OCI-LY3 (cell line): ENCODE results near the gene SOHLH2.

Experiments used
- H2AFZ ChIP-seq: fragments of 200-600, 300-600 bp; shearing (Covaris generic); 2 replicates; pipeline ENCODE4 v1.6.0; 2014; ENCODE audit warnings: antibody characterized with exemption, low read depth, low read length
- H3K27ac ChIP-seq: fragments of 200-600, 300-600 bp; sonication (generic); 2 replicates; pipeline ENCODE4 v1.5.1; 2014; ENCODE audit warnings: mild to moderate bottlenecking, low read length, moderate library complexity, mixed read lengths
- H3K27me3 ChIP-seq: fragments of 200-600, 300-600 bp; sonication (generic); 2 replicates; pipeline ENCODE4 v1.6.1; 2014; ENCODE audit warnings: low read depth, low read length, mixed read lengths
- H3K36me3 ChIP-seq: fragments of 200-600, 300-600 bp; sonication (generic); replicated peaks from 2 replicates; pipeline ENCODE3; 2014; ENCODE audit warnings: low read depth, low read length, mixed read lengths
- H3K4me1 ChIP-seq: fragments of 300-600, 200-600 bp; sonication (generic); 2 replicates; pipeline ENCODE4 v1.6.1; 2014; ENCODE audit warnings: low read length, mixed read lengths
- H3K4me2 ChIP-seq: fragments of 200-600, 300-600 bp; sonication (generic); 2 replicates; pipeline ENCODE4 v1.6.1; 2014; ENCODE audit warnings: low read length, mixed read lengths
- H3K4me3 ChIP-seq: fragments of 300-600, 200-600 bp; sonication (generic); 2 replicates; pipeline ENCODE4 v1.5.1; 2014; ENCODE audit warnings: antibody characterized with exemption, mild to moderate bottlenecking, low read length, moderate library complexity
- H3K79me2 ChIP-seq: fragments of 300-600, 200-600 bp; shearing (Covaris generic); 2 replicates; pipeline ENCODE4 v1.6.1; 2014; ENCODE audit warnings: mild to moderate bottlenecking, low read length, mixed read lengths
- H3K9ac ChIP-seq: fragments of 300-600, 200-600 bp; shearing (Covaris generic); 2 replicates; pipeline ENCODE4 v1.6.0; 2014; ENCODE audit warnings: mild to moderate bottlenecking, low read length, moderate library complexity
- H3K9me3 ChIP-seq: fragments of 200-600, 300-600 bp; shearing (Covaris generic); 2 replicates; pipeline ENCODE4 v1.6.1; 2014; ENCODE audit warnings: low read length, mixed read lengths; ENCODE audit not compliant: insufficient read depth
- H4K20me1 ChIP-seq: fragments of 200-600, 300-600 bp; sonication (generic); 2 replicates; pipeline ENCODE4 v1.6.1; 2016; ENCODE audit warnings: low read length, mixed read lengths; ENCODE audit not compliant: insufficient read depth
- CTCF ChIP-seq: fragments of 200-600, 300-600 bp; sonication (generic); IDR thresholded peaks from 2 replicates; pipeline ENCODE4 v1.5.1; 2014; ENCODE audit warnings: antibody characterized with exemption, low read length, low read depth
- EZH2phosphoT487 ChIP-seq: fragments of 200-600 bp; shearing (Covaris generic); IDR thresholded peaks from 2 replicates; pipeline ENCODE4 v1.6.1; 2018; ENCODE audit warnings: antibody characterized with exemption, mixed run types, low read depth

The SOHLH2 gene

GRCh38 chr13:36157480-36157879 lies 56.9 kb downstream of the SOHLH2 start:
- Histone ChIP-seq H3K9ac (no peak overlapping the region), H2AFZ (no peak overlapping the region), H3K27ac (no peak overlapping the region)

DNA sequence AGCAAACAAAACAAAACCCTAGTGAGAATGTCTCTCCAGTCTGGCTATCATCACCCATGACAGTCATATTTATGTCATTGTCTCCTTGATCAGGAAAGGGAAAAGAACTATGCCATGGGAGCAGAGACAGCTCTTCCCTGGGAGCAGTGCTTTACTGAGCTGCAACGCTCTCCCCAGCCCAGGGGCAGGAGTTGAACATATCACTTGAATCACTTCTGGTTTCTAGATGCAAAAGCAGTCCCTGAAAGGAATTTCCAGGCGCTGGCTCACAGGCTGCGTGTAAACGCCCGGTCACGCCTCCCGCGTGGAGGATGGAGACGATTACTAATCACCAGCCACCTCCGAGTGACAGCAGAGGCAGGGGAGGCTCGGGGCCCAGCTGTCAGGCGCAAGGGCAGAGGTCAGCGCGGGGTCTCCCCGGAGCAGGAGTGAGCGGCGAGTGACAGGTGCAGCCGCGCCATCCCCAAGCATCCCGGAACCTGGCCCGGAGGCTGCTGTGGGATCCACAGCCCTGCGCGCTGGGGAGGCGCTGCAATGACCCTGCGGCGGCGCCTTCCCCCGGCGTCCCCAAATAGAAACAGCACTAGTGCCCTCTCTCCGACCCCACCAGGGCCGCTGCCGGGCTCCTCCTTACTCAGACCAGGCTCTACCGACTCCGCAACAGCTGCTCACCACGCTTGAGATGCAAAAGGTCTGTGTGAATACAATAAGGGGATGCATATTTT lies 59.6 kb downstream of the SOHLH2 start:
- no peaks in the 10 kb centered on the region for H3K79me2 ChIP-seq
- no peak overlapping the region for H2AFZ ChIP-seq
- H3K4me3 ChIP-seq: no peak overlapping the region
- H3K27ac ChIP-seq: no peak overlapping the region
- H3K9me3 ChIP-seq: no peaks in the 10 kb centered on the region
- H3K27me3 ChIP-seq: no peaks in the 10 kb centered on the region
- H3K36me3 ChIP-seq: no peaks in the 10 kb centered on the region
- H4K20me1 ChIP-seq: no peaks in the 10 kb centered on the region
- no peak for TF ChIP-seq CTCF
- TF ChIP-seq EZH2phosphoT487: no peak
- H3K9ac ChIP-seq: no peak overlapping the region
- H3K4me1 ChIP-seq: no peaks in the 10 kb centered on the region
- no peak overlapping the region for H3K4me2 ChIP-seq

More at GRCh38 chr13:36157480-36157879, 56.9 kb downstream of the SOHLH2 start:
- H3K79me2 ChIP-seq: no peaks in the 10 kb centered on the region
- no peaks in the 10 kb centered on the region for H3K27me3 ChIP-seq
- no peaks in the 10 kb centered on the region for H3K36me3 ChIP-seq
- no peaks in the 10 kb centered on the region for H4K20me1 ChIP-seq
- no peak overlapping the region for H3K4me2 ChIP-seq
- TF ChIP-seq EZH2phosphoT487 (no peak), CTCF (no peak)
- H3K4me3 ChIP-seq: no peak overlapping the region
- H3K9me3 ChIP-seq: no peaks in the 10 kb centered on the region
- no peaks in the 10 kb centered on the region for H3K4me1 ChIP-seq

DNA sequence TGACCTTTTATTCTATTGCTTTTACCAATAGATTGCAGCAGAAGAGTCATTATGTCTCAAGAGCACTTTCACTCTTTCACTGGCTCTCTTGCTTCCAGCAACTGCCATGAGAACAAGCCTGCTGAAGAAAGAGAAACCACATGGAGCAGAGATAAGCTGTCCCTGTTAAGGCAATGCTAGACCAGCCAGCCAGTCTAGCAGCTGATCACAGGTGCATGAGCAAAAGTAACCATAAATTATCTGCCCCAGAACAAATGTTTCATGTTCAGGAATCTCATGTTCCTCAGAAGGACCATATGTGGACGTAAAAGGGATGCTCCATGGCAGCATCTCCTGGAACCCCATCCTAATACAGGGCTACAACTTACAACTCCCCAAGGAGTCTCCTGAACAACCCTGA lies 62.8 kb downstream of the SOHLH2 start:
- H4K20me1 ChIP-seq: no peaks in the 10 kb centered on the region
- H3K27ac ChIP-seq: no peak overlapping the region
- H3K4me2 ChIP-seq: no peak overlapping the region
- H3K9ac ChIP-seq: no peak overlapping the region
- H3K9me3 ChIP-seq: no peaks in the 10 kb centered on the region
- no peaks in the 10 kb centered on the region for H3K36me3 ChIP-seq
- H3K4me1 ChIP-seq: no peaks in the 10 kb centered on the region
- TF ChIP-seq EZH2phosphoT487 (no peak), CTCF (no peak)
- no peaks in the 10 kb centered on the region for H3K27me3 ChIP-seq
- no peaks in the 10 kb centered on the region for H3K79me2 ChIP-seq
- no peak overlapping the region for H3K4me3 ChIP-seq
- H2AFZ ChIP-seq: no peak overlapping the region

- Histone ChIP-seq H3K4me3 (no peak overlapping the region), H3K27me3 (no peaks in the 10 kb centered on the region), H3K4me1 (no peaks in the 10 kb centered on the region), H3K79me2 (no peaks in the 10 kb centered on the region), H2AFZ (no peak overlapping the region), H3K9ac (no peak overlapping the region), H3K4me2 (no peak overlapping the region), H3K9me3 (no peaks in the 10 kb centered on the region), H3K27ac (no peak overlapping the region), H4K20me1 (no peaks in the 10 kb centered on the region), H3K36me3 (no peaks in the 10 kb centered on the region)
- TF ChIP-seq CTCF (no peak), EZH2phosphoT487 (no peak)
Observed at GRCh38 chr13:36148446-36148845, 65.9 kb downstream of the SOHLH2 start.
